HS-27A (cell line): ENCODE measurements around the gene PDCD1LG2.
"Not testable (repeated sequence)": the region's sequence is repeated elsewhere in the genome, so short reads cannot be mapped to it uniquely, and the experiment has no call there.

Experiments
- DNase-seq: peaks from one replicate; pipeline ENCODE4 v3.0.0-alpha.2; 2012; ENCODE audit warnings: low read depth, missing footprints

Gene PDCD1LG2

DNA sequence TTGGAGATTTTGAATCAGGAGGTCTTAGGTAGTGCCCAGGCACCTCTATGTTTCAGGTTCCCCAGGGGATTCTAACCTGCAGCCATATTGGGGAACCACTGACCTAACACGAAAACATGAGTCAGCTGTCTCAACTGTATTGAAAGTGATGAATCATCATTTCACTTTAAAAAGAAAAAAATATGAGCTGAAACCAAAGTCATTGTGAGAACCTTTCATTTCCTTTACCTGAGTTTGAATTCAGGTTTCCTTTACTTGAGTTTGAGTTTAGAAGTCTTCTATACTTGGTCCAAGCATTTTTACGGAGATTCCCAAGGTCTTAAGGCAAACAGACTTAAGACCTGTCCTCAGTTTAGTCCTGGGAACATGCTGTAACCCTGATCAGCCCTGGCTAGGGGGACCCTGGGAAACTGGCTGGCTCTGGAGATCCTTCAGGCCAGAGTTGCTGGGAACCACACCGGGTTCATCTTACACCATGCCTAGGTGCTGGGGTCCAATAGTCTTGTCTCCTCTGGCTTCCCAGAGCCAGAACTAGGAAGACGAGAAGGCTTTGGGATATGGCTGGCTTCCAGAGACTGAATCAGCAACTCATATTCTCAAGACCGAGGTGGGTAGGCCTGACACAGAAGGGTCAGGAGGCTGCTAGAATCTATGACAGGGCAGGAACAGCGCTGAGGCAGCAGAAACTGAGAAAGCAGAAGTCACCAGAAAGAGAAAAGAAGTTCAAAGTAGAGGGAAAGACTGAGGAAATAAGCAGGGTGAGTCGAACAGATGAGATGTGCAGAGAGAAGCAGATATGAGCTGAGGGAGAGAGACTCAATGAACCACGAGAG lies 16.4 kb upstream of the PDCD1LG2 start:
- DNase-seq = no peak

GRCh38 chr9:5494765-5495164 lies 15.6 kb upstream of the PDCD1LG2 start:
- DNase-seq = not testable (repeated sequence)

- DNase-seq = no peak
Measured at GRCh38 chr9:5499157-5499556, 11.2 kb upstream of the PDCD1LG2 start.

- DNase-seq = no peak
Measured at GRCh38 chr9:5499889-5500398, 10.4 kb upstream of the PDCD1LG2 start.

DNA sequence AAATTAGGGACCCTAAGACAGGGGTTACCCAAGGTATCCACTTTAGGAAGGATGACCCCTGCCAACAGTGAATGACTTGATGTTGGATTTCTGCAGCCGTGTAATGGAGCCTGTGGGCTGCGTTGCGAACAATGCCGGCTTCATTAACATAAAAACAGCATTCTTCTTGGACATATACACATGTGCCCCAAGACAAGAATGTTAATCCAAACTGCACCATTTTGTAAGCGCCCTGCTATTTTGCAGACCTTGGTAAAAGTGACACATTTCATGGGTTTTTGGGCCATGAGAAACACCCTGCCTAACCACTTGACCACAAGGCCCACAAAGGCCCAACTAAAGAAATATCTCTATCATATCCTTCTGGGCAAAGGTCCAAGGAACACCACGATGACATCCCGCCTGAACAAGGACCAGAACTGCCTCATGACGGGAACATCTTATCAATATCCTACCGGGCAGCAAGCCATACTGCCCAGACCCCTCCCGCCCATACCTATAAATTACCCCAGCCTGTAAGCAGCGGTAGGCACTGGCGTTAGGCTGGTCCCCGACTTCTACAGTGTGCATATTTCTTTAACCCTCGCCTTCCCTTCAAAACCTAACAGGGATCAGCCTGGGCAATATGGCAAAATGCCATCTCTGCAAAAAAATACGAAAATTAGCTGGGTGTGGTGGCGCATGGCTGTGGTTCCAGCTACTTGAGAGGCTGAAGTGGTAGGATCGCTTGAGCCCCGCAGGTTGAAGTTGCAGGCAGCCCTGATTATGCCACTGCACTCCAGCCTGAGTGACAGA lies 9.7 kb upstream of the PDCD1LG2 start:
- DNase-seq = peak; percentile 95

DNA sequence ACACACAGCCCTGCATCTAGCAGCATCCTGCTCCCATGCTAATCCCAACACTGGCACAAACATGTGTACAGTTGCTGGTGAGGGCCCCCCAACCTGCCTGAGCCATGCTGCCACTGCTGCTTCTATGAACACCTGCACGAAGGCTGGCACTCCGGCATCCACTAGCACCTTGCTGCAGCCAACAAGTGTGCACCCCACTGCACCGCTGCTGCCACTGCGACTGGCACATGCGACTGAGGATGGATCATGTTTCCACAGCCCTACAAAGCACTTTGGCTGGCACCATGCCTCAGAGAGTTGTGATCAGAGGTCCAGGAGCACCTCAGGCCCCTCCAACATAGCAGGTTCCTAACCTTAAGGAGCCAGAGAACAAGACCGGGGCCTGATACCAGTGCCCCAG lies 7.8 kb upstream of the PDCD1LG2 start:
- no peak for DNase-seq

DNA sequence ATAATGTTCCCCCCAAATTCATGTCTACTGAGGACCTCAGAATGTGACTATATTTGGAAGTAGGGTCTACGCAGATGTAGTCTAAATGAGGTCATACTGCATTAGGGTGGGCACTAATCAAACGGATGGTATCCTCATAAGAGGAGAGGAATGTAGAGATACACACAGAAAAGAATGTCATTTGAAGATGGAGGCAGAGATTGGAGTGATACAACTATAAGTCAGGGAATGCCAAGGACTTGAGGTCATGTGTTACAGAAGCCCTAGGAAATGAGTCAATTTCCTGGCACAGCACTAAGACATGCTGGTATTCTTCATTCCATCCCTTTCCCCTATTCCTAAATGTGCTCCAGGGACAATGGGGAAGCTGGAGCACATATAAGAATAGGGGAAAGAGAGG lies 758 bp upstream of the PDCD1LG2 start:
- DNase-seq = peak; percentile 89

- no peak for DNase-seq
Measured at GRCh38 chr9:5510989-5511388, 658 bp downstream of the PDCD1LG2 start.

DNA sequence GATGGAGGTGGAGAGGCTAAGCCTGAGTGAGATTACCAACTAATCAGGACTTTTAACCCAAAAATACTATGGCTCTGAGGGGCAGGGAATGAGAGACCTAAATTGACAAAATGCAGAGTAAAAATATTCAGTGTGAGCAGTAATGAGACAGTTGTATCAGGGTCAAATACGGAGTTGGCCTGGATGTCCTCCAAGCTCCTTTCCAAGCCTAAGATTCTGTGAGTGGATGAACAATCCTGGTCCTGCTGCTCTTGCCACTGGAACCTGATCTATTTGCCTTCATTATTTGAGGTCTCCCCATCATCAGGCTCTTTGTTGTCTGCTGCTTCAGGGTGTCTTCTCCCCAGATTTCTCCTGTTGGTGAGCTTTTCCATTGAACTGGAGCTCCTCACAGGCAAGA lies 1.1 kb downstream of the PDCD1LG2 start:
- no peak for DNase-seq

GRCh38 chr9:5511935-5512580 lies 1.7 kb downstream of the PDCD1LG2 start:
- DNase-seq = no peak

DNA sequence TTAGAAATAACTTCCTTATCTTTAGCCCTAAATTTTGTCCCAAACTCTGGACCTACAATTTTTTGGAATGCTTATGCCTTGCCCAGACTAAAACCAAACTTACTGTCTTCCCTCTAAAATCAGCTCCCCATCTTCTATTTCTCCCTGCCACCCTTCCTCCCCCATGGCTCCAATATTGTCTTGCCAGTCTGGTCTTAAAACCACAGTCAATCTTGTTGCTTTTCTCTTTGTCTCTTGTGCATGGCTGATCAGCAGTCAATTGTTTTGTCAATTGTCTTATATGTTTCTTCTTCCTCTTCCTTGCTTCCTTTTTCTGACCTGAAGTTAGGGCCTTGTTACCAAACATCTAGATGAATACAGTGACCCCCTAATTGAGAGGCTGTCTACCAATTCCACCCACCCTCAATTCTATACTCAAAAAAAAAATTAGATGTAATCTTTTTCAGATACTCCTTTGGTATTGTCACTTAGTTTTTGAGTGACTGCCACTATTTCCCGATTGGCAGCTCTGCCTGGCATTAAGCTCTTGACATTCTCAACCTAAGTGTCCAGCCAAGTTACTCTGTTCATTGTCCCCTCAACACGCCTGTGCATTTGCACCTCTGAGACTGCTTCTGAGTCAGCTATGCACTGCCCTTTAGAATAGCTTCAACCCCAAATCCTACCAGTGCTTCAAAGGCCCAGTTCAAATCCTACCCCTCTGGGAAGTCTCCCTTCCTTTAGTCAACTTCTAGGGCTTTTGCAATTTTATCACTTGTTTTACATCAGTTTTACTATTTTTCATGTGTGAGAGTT lies 2.5 kb downstream of the PDCD1LG2 start:
- DNase-seq = no peak

- DNase-seq = no peak
Measured at GRCh38 chr9:5513966-5514616, 3.8 kb downstream of the PDCD1LG2 start.

DNA sequence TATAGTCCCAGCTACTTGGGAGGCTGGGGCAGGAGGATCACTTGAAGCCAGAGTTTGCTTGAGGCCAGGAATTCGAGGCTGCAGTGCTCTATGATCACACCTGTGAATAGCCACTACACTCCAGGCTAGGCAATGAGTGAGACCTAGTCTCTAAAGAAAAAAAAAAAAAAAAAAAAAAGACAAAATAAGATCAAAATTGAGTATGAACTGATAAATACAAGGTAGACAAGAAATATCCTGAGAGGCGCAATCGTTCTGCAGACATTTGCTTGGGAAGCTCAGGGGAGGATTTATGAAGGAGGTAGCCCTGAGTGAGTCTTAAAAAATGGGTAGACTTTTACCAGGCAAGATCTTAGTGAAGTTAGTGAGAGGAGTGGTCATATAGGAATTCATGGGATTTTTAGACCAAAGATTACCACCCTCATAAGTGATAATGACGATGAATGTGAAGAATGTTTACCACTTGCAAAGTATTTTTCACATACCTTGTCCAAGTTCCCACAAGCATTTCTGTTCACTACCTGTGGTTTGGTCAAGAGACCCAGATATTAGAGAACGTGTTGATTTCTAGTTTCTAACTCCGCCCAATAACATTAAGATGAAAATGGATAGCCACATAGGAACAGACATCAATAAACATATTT lies 4.4 kb downstream of the PDCD1LG2 start:
- no peak for DNase-seq

DNA sequence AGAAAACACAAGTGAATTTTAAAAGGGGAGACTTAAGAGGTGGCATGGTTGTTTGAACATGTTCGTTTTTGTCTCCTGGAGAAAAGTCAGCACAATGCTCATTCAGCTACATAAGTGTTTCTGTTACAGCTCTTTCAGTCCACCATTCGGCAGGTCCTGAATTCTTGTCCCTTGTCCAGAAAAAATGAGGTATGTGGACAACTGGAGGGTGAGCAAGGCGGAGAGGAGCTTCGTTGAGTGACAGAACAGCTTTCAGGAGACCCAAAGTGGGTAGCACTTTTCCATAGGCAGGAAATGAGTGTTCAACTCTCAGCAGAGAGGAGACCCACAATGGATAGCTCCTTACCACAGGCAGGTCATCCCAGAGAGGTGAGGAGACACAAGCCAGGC lies 4.9 kb downstream of the PDCD1LG2 start:
- no peak for DNase-seq

DNA sequence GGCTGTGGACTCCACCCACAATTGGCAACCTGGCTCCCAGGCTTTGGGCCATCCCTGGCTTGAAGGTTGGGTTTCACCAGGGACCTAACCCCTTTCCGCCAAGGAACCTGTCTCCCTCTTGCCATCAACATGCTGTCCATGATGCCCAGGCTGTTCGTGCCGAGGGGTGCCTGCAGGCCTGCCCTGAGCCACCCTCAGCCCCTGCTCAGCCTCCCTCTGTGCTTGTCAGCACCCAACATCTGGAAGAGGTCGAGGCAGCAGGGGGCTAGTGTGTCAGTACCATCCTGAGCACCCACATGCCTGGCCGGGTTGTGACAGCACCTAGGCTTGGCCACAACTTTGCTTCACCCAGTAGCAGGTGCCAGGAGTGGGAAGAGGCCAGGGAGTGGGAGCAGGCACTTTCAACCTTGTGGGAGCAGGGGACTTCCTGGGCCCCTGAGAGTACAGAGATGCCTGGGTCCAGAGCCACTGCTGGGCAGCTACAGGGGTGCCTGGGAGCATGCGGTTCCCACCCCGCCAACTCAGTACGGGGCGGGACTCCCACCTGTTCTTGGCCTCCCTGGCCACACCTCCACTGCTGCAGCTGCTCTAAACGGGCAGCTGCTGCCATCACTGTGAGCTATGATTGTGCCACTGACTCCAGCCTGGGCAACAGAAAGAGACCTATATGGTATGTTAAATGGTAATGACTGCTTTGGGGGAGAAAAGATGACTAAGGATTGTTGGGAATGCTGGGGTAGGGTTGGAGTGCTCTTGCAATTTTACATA lies 6.3 kb downstream of the PDCD1LG2 start:
- DNase-seq = no peak

- DNase-seq = no peak
Measured at GRCh38 chr9:5518171-5518936, 8.0 kb downstream of the PDCD1LG2 start.

DNA sequence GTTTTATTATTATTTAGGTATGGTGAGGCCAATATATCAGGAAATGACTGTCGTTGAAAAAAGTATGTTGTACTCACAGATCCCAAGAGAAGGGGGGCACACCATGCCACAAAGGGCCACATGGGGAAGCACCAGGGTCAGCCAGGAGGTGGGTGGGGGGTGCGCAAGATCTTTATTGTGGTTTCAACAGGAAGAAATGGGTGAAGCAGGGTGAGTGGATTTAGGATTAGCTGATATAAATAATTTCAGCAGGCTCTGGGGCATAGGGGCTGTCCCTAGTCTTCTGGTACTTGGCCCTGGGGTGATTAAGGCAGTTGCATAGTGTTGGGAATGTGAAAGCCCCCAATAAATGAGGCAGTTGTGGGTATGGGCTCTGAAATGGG lies 8.6 kb downstream of the PDCD1LG2 start:
- no peak for DNase-seq

- DNase-seq = no peak
Measured at GRCh38 chr9:5524090-5524489, 13.8 kb downstream of the PDCD1LG2 start.

GRCh38 chr9:5529683-5530221 lies 19.4 kb downstream of the PDCD1LG2 start:
- DNase-seq = no peak
